SHP77 treated with DMSO at 0.1 percent for 48 hours (cell line): ENCODE results near the gene MYH11.
"Not testable (repeated sequence)": the region's sequence is repeated elsewhere in the genome, so short reads cannot be mapped to it uniquely, and the experiment has no call there.

Experiments
- DNase-seq: peaks from one replicate; lab custom pipeline; 2025; lab: John Stamatoyannopoulos, UW

MYH11 gene

GRCh38 chr16:15809297-15809696 is 47.5 kb downstream of the MYH11 start:
- DNase-seq: not testable (repeated sequence)

GRCh38 chr16:15808071-15808470 is 48.8 kb downstream of the MYH11 start:
- no peak for DNase-seq

- DNase-seq: no peak
Measured at GRCh38 chr16:15807603-15808009, 49.2 kb downstream of the MYH11 start.

- DNase-seq: no peak
Measured at GRCh38 chr16:15803618-15804017, 53.2 kb downstream of the MYH11 start.

- no peak for DNase-seq
Measured at GRCh38 chr16:15799851-15800495, 56.9 kb downstream of the MYH11 start.

- DNase-seq: no peak
Measured at GRCh38 chr16:15798671-15799070, 58.2 kb downstream of the MYH11 start.

GRCh38 chr16:15796885-15797284 is 59.9 kb downstream of the MYH11 start:
- no peak for DNase-seq

GRCh38 chr16:15795615-15796014 is 61.2 kb downstream of the MYH11 start:
- no peak for DNase-seq

- no peak for DNase-seq
Measured at GRCh38 chr16:15792563-15792971, 64.3 kb downstream of the MYH11 start.

GRCh38 chr16:15790458-15790857 is 66.4 kb downstream of the MYH11 start:
- DNase-seq: no peak

GRCh38 chr16:15789816-15790215 is 67.0 kb downstream of the MYH11 start:
- not testable (repeated sequence) for DNase-seq

- DNase-seq: no peak
Measured at GRCh38 chr16:15788846-15789239, 68.0 kb downstream of the MYH11 start.

GRCh38 chr16:15786501-15786900 is 70.3 kb downstream of the MYH11 start:
- no peak for DNase-seq

- DNase-seq: no peak
Measured at GRCh38 chr16:15785386-15786059, 71.3 kb downstream of the MYH11 start.

GRCh38 chr16:15783985-15784384 is 72.8 kb downstream of the MYH11 start:
- no peak for DNase-seq

- DNase-seq: no peak
Measured at GRCh38 chr16:15782573-15783365, 74.1 kb downstream of the MYH11 start.

- no peak for DNase-seq
Measured at GRCh38 chr16:15781650-15782049, 75.2 kb downstream of the MYH11 start.

GRCh38 chr16:15780805-15781204 is 76.0 kb downstream of the MYH11 start:
- DNase-seq: no peak

GRCh38 chr16:15779664-15780351 is 77.0 kb downstream of the MYH11 start:
- DNase-seq: no peak

- no peak for DNase-seq
Measured at GRCh38 chr16:15778999-15779614, 77.7 kb downstream of the MYH11 start.

- DNase-seq: no peak
Measured at GRCh38 chr16:15778204-15778743, 78.6 kb downstream of the MYH11 start.
